Measurements from ENCODE around the gene CCDC57.

DNA sequence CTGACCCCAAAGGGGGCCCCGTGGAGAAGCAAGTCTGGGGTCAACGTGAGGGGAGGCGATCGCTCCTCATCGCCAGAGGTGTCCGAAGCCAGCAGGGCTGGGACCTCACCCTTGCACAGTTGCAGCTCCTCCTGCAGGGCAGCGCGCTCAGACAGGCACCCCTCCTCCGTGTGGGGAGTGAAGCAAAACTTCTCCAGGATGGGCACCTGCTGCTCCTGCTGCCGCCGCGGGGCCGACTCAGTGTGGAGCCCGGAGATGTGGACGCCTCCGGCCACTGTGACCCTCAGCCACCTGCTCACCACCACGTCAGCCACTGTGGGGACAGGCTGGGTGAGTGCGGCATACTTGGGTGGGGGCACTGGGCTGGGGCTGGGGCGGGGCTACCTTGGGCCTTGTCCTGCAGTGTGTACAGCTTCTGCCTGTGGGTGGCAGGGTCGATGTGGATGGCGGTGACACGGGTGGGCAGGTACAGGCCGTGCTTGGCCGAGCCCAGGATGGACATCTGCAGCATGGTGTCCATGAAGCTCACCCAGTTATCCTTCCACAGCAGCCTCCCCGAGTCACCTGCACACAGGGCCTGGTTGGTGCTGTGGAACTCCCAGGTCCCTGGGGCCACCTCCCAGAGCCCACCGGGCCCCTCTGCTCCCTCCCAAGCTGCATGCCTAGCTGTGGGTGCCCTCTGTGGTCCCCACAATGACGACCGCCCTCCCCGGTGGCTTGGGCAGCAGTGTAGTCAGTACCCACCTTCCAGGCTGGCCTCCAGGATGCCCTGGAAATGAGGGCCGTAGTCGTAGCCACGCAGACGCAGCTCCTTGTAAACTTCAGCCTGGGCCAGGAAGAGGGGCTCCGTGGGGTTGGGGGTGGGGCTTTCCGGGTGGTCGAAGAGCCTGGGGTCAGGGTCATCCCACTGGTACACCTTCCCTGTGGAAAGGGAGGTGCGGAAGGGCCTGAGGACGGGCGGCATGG is 125.4 kb downstream of the CCDC57 start:
- TF ChIP-seq, protein P1, sequence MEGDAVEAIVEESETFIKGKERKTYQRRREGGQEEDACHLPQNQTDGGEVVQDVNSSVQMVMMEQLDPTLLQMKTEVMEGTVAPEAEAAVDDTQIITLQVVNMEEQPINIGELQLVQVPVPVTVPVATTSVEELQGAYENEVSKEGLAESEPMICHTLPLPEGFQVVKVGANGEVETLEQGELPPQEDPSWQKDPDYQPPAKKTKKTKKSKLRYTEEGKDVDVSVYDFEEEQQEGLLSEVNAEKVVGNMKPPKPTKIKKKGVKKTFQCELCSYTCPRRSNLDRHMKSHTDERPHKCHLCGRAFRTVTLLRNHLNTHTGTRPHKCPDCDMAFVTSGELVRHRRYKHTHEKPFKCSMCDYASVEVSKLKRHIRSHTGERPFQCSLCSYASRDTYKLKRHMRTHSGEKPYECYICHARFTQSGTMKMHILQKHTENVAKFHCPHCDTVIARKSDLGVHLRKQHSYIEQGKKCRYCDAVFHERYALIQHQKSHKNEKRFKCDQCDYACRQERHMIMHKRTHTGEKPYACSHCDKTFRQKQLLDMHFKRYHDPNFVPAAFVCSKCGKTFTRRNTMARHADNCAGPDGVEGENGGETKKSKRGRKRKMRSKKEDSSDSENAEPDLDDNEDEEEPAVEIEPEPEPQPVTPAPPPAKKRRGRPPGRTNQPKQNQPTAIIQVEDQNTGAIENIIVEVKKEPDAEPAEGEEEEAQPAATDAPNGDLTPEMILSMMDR (IDR thresholded peaks at IDR 0.05) = no peak
- TF ChIP-seq POLR2A (IDR thresholded peaks at IDR 0.05; ENCODE audit: low read depth) (no peak), POLR2AphosphoS5 (IDR thresholded peaks at IDR 0.05) (no peak)

All from esophagus muscularis mucosa (tissue), 3 donors.